ENCODE data around the gene TECPR2.

TECPR2 gene

DNA sequence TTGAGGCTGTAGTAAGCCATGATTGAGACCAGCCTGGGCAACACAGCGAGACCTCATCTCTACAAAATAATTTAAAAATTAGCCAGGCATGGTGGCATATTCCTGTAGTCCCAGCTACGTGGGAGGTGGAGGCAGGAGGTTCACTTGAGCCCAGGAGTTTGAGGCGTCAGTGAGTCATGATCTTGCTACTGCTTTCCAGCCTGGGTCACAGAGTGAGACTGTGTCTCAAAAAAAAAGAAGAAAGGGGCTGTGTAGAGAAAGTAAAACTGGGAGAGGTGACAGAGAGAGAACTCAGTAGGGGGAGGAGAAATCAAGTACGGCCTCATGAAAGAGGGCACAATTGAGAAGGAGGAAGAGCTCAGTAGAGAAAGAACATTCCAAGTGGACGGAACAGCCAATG lies 12.4 kb downstream of the TECPR2 start:
- DNase-seq, result no peak

DNA sequence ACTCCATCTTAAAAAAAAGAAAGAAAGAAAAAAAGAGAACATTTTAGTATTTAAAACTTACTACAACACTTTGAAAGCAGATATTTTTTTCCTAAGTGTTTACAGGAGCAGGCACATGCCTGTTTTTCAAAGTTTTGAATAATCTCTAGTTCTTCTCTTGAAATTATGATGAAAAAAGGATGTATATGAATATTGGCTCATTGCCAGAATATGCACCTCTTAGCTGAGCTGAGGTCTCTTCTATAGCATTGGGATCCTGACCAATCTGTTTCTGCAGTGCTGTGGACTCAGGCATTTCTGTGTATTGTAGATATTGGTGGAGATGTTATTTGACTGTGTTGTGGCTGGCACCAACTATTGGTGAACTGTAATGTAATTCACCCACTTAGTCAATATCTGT lies 15.0 kb downstream of the TECPR2 start:
- DNase-seq, result no peak

DNA sequence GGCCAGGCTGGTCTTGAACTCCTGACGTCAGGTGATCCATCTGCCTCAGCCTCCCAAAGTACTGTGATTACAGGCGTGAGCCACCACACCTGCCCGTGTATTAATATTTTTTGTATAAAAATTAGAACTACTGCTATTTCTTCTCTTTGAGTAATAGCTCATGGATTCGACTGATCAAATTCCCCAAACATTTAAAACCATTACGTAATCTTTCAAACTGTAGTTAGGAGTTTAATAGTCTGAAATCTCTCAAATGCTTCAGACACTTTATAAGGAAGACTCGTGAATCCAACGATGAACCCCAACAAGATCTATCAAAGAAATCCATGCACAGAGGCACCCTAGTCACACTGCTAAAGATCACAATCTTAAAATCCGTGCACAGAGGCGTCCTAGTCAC lies 16.1 kb downstream of the TECPR2 start:
- no peak for DNase-seq

DNA sequence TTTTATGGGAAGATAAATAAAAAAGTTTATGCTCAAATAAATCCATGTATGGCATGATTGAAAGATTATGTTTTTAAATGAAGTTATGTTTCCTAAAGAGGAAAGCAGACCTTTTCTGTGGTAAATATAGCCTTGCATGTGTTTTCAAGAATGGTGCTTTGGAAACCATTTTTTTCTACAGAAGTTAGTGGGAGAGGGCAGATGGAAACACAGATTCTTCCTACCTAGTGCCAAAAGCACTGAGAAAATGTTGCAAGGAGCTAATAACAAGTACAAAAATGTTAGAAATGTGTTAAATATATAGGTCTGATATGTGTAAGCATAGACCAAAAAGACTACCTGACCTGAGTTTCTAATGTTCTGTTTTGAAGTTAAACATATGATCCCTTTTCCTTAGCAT lies 24.3 kb downstream of the TECPR2 start:
- DNase-seq, result no peak

DNA sequence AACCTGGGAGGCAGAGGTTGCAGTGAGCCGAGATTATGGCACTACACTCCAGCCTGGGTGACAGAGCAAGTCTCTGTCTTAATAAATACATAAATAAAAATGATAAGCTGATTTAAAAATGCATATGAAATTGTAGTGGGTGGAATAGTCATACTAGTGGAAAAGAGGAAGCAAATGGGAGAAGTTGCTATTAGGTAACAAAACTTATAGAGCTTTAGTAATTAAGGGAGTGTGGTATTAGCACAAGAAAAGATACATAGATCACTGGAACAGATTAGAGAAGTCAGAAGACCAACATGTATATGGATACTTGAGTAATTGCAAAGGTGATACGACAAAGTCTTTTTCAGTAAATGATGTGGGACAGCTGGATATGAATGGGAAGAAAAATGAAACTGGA lies 26.5 kb downstream of the TECPR2 start:
- DNase-seq, result no peak

DNA sequence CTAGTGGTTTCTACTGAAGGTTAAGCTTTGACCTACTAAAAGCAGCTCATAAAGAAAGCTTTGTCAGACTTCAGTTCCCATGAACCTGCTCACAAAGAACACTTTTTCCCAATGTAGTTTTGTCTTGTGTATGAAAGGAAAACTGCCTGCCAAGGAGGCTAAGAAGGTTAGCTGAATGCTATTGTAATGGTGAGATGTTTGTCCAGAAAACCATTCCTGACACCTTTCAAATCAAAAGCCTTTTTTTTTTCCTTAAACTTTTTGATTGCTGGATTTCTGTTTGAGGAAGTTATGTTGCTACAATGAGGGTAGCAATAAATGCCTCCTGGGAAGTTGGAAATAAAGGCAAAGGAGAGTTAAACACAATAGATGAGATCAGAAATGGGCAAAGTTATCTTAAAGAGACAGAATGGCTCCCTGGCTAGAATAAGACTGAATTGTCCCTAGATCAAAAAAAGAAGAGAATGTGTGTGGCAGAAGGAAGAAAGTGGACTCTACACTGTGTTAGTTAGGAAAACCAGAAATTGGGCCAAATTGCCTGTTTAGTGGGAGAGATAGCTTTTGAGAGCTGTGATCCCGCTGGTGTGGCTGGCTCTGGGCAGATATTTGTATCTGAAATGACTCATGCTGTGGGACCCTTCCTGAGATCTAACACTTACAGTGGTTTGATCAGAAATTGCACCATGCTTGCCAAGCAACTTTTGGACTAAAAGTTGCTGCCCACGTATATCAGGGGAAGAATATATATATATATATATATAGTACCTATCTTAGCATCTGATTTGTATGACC lies 27.5 kb downstream of the TECPR2 start:
- no peak for DNase-seq

DNA sequence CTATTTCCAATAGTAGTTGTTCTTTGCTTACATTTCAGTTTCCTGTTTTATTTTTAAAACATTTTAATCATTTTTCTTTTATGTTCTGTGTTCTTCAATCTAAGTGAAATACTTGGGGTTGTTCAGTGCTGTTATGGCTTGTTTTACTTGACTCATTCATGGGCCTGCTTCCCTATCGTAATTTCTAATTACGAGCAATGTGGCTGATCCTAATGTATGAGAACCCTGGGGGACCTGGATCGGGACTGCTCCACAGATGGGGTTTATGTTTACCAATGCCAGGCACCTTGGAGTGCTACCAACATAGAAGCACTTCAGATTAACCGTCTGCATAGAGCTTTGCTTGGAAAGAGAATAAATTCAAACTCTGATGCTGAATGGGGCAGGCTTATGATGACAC lies 29.8 kb downstream of the TECPR2 start:
- DNase-seq, result no peak

DNA sequence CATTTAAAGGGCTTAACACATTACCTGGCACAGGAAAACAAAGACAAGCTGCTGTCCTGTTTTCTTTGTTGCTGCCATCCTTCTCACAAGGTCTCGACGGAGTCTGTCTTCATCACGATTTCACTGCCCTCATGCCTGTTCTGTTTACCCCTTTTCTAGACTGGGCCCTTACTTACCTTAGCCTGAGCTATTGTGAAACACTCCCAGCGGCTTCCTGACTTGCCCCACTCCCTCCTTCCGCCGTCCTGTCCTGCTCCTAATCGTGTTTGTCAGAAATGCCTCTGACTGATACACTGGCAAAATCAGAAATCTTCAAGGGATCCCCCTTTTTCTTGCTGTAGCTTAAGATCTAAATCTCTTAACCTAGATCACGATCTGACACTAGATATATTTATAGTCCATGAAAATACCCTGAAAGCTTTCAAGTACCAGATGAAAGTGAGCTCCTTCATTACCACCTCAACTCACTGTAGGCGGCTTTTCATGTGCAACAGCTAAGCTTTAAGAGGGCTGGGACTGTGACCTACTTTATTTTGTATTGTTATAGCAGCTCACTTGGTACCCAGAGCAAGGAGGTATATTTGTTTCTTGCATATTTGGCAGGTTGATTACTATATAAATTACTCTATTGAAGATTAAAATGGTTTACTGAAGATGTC lies 32.1 kb downstream of the TECPR2 start:
- no peak for DNase-seq

DNA sequence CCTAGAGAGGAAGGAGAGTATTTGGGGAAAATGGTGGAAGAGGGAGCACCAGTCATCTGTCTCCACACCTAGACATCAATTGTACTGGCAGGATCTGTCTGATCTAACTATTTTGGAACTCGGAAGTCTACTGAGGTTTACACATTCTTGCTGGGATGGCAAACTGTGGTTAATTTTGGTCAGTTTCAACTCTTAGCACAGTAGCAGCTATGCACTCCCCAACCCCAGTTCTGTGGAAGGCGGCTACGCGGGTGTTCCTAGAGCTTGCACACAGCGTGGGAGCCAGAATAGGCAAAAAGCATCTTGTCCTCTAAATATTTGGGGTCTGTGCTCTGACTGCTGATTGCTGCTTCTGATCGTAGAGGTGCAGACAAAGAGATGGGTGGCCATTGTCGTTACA lies 33.8 kb downstream of the TECPR2 start:
- DNase-seq, result no peak

DNA sequence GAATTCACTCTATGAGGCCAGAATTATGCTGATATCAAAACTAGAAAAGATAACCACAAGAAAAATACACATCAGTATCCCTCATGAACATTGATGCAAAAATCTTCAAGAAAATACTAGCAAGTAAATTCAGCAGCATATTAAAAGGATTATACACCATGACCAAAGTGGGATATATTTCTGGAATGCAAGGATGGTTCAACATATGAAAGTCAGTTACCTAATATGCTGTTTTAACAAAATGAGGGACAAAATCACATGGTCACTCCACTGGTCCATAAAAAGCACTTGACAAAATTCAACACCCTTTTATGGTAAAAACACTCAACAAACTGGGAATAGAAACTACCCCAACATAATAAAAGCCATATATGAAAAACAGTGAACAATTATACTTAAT lies 40.3 kb downstream of the TECPR2 start:
- DNase-seq, result no peak

DNA sequence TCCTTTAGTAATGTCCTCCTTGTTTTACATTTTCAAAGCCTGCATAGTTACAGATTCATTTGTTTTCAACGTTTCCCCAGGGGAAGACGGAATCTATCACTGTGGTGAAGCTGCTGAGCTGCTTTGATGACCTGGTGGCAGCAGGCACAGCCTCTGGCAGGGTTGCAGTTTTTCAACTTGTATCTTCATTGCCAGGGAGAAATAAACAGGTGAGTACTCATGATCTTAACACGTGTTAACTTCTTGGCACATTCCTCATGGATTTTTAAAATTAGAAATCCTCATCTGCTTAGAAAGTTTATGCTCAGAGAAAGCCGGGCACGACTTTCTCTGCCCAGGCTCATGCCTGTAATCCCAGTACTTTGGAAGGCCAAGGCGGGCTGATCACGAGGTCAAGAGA lies 44.5 kb downstream of the TECPR2 start:
- DNase-seq, result no peak

DNA sequence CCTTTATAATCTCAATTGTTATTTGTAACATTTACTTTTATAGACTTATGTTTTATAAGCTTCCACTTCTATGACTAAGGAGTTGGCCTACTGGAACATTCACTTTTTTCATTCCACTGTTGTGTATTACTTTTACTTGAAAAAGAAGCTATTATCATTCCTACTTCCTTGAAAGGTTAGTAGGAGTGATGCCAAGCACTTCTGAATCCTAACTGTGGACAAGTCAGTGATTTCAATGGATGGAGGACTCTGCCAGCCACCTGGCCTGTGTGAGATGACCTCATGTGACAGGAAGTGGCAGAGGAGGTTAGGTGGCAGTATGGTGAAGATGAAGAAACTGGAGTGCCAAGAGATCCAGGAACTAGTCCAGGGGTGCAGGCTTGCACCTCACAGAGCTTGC lies 46.0 kb downstream of the TECPR2 start:
- no peak for DNase-seq

DNA sequence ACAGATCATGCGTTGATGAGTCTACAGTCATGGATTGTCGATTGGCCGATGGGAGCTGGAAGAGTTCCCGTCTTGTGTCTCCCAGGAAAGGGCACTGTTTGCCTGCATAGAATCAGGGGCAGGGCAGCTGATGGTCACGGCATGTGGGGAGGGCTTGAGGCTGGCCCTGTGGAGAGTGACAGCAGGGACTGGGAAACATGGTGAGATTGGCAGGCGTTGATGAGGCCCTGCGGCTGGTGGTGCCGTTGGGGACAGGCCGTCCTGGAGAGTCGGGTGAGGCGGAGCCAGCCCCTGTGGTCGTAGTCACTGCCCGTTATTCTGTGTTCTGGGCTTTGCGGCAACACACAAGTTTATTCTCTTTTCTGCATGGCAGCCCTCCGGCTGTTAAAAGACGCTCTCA lies 52.9 kb downstream of the TECPR2 start:
- DNase-seq, result no peak

DNA sequence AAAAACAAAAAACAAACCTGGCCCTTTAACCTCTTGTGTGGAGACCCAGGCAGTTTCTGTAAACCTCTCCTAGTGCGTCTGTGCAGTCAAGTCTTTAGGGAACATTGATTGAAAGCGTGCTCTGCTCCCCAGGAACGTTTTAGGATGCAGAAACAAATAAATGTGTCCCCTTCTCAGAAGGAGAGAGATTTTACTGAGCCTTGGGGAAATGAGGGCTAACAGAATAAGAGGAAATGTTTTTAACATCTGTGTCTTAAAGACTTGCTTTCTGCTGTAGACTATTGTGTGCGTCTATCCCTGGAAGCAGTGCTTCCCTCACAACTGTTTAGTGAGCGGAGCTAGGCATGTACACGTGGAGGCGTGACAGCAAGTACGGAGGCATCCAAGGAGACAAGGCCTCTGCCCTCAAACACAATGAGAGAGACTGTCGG lies 54.3 kb downstream of the TECPR2 start:
- DNase-seq, result no peak

DNA sequence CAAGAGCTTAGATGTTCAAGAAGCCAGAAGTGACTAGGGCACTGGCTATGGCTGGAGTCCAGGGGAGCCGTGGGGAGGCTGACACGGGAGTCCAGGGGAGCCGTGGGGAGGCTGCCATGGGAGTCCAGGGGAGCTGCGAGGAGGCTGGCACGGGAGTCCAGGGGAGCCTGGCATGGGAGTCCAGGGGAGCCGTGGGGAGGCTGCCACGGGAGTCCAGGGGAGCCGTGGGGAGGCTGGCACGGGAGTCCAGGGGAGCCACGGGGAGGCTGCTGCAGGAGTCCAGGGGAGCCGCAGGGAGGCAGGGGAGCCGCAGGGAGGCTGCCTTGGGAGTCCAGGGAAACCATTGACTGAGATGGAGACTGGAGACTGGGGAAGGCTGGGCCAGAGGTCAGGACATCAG lies 54.9 kb downstream of the TECPR2 start:
- DNase-seq, result no peak

DNA sequence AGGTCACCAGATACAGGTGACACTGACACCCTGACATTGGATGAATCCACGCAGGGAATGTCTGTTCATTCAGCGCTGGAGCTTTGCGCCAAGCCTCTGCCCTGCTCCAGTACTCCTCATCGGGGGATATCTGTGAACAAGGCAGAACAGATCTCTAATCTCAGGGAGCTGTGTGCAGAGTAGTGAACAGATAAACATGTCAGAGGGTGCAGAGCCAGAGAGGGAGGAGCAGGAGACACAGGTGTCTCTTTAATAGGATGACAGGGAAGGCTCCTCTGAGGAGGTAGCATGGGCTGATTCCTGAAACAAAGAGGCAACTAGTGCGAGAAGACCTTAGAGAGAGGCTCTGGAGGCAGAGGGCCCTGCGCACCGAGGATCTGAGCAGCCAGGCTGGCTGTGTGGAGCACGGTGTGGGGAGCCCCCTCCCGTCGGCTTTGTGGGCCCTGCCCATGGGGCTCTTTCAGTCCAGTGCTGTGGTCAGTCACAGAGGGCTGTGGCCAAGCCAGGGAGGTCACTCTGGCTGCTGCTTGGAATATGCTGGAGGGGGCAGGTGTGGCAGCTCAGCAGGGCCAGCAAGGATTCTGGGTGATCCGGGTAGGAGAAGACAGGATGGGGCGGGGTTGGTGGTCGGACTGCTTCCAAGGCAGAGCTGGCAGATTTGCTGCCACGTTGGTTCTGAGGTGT lies 55.6 kb downstream of the TECPR2 start:
- DNase-seq, result no peak

DNA sequence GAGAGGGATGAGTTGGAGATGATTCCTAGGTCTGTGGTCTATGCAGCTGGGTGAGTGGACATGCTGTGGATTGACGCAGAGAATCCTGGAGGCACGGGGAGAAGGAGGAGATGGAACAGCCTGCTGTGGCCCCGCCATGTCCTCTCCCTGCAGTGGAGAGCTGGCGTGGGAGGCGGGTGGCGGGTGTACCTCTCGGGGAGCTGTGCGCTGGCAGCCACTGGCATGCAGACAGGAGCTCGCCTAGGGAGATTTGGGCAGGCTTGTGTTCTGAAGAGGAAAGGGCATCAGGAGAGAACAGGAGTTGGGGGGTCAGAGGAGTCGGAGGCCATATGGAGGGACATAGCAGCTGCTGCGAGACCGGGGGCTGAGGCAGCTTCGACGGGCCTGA lies 56.1 kb downstream of the TECPR2 start:
- DNase-seq, result no peak

DNA sequence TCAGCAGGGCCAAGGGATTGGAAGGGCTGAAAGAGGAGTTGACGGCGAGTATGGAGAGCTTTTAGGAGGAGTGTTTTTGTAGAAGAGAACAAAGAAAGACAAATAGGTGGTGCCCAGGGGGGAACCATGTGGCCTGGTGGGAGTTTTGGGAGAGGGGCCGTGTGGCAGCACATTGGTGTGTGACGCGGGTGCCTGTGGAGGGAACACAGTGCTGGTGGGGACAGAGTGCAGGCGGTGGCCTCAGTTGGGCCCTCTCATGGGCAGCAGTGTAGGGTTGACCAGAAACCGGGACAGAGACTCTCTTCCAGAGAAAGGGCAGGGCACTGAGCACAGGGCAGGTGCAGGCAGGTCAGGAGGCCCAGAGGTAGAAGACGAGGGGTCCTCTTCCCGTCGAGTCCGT lies 56.5 kb downstream of the TECPR2 start:
- no peak for DNase-seq

DNA sequence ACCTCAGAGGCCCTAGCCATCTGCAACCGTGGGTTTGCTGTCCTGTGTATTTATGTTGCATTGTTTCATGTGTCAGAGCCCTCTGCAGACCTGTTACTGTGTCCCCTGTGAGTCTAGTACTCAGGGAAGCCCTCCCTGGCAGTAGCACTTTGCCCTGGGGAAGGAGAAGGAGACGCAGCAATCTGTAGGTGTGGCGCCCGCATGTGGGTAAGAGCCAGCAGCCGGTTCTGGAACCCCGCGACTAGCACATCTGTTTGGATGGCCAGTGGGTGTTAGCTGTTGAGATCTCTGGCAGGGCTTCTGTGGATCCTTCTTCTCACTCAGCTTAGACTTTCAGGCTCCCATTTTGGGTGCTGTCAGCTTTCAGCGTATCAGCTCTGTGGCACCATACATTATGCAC lies 57.0 kb downstream of the TECPR2 start:
- no peak for DNase-seq

DNA sequence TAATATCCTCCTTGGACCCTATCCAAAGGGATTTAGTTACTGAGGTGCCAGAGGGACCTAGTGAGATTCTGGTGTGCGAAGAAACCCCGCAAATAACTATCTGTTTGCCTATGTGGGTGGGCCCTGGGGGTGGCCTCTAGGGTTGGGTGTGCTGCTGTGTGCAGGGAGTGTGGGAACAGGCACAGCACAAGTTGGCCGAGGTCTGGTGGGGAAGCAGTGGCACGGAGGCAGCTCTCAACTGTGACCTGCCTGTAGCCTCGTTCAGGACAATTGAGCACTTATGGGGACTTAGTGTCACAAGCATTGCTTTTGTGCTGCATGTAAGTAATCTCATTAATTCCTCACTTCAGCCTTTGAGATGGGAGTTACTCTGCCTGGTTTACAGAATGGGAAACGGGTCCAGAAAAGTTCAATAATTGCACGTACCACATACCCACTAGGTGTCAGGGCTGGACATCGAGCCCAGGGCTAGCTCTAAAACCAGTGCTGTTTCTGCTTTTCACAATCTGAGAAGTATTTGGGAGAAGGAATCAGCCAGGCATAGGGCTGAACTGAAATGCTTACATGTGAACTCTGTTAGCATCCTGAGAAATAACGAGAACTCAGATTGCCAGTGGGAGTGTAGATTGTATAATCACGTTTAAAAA lies 58.8 kb downstream of the TECPR2 start:
- DNase-seq, result no peak

DNA sequence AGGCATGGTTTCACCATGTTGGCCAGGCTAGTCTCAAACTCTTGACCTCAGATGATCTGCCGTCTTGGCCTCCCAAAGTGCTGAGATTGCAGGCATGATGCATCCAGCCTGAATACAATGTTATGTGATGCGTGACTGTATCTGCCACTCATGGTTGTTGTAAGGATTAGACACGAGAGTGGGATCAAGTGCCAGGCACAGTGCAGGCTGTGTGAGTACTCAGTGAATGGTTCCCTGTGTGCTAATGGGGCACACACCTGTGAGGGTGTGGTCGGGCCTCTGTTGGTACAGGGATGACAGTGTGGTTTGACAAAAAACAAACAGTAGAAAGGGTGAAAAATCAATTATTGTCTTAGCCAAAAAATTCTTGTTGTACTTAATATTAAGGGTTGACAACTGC lies 61.8 kb downstream of the TECPR2 start:
- no peak for DNase-seq

DNA sequence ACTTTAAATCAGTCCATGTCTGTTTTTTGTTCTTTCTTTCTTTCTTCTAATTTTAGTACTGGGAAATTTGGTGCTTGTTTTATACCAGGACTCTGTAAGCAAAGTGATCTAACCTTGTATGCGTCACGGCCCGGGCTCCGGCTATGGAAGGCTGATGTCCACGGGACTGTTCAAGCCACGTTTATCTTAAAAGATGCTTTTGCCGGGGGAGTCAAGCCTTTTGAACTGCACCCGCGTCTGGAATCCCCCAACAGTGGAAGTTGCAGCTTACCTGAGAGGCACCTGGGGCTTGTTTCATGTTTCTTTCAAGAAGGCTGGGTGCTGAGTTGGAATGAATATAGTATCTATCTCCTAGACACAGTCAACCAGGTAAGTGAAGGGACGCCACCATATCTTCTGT lies 62.2 kb downstream of the TECPR2 start:
- no peak for DNase-seq

DNA sequence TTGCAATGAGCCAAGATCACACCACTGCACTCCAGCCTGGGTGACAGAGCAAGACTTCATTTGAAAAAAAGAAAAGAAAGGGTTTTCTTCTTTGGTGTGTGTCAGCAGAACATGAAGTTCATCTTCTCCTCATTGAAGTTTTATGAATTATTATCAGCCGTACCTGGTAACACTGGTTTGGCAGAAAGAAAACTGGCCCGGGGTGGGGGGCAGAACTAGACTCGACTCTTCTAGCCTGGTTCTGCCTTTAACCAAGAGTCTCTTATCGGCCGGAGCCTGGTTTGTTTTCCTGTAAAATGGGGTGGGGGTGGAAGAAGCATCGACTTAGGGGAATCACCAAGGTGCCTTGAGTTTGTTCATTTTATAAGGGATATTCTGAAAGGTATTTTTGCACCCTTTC lies 64.1 kb downstream of the TECPR2 start:
- no peak for DNase-seq

DNA sequence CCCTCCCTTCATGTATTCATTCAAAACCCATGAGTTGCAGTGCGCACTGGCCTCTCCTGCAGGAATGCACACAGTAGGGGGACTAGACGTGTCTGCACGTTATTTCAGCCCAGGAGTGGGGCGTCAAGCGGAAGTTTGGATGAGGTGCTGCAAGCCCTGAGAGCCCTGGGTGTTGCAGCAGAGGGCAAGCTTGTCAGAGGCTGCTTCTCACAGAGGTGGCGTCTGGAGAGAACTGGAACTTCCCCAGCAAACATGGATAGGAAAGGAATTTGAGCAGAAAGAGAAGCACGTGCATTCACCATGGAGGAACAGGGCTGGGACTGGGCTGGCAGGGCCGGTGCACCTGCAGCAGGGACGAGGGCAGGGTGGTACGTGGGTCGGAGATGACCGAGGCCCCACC lies 64.9 kb downstream of the TECPR2 start:
- DNase-seq, result no peak

All from activated gamma-delta T cell treated with Interleukin-2 at 50 U/mL for 16 hours (primary cell).